ENCODE measurements around the gene DLG3.

DLG3 gene

GRCh38 chrX:70437921-70438665 lies 6.5 kb upstream of the DLG3 start:
- no peak for DNase-seq (ENCODE audit: low read depth, low spot score)

- DNase-seq (ENCODE audit: low read depth, low spot score) = no peak
Observed at GRCh38 chrX:70439016-70439415, 5.6 kb upstream of the DLG3 start.

- DNase-seq (ENCODE audit: low read depth, low spot score) = no peak
Observed at GRCh38 chrX:70442224-70442623, 2.4 kb upstream of the DLG3 start.

GRCh38 chrX:70444946-70445656 lies 466 bp downstream of the DLG3 start:
- DNase-seq (ENCODE audit: low read depth, low spot score) = no peak

- DNase-seq (ENCODE audit: low read depth, low spot score) = no peak
Observed at GRCh38 chrX:70445951-70446350, 1.3 kb downstream of the DLG3 start.

GRCh38 chrX:70446380-70447350 lies 2.0 kb downstream of the DLG3 start:
- DNase-seq (ENCODE audit: low read depth, low spot score) = no peak

- no peak for DNase-seq (ENCODE audit: low read depth, low spot score)
Observed at GRCh38 chrX:70449457-70449966, 4.9 kb downstream of the DLG3 start.

- DNase-seq (ENCODE audit: low read depth, low spot score) = peak; percentile 21
Observed at GRCh38 chrX:70452143-70452733, 7.6 kb downstream of the DLG3 start.

GRCh38 chrX:70453024-70453618 lies 8.5 kb downstream of the DLG3 start:
- DNase-seq (ENCODE audit: low read depth, low spot score) = no peak

- peak; percentile 27 for DNase-seq (ENCODE audit: low read depth, low spot score)
Observed at GRCh38 chrX:70454441-70455365, 10.1 kb downstream of the DLG3 start.

GRCh38 chrX:70455366-70456202 lies 10.9 kb downstream of the DLG3 start:
- DNase-seq (ENCODE audit: low read depth, low spot score) = no peak

- no peak for DNase-seq (ENCODE audit: low read depth, low spot score)
Observed at GRCh38 chrX:70456256-70456655, 11.6 kb downstream of the DLG3 start.

GRCh38 chrX:70461026-70461425 lies 16.4 kb downstream of the DLG3 start:
- no peak for DNase-seq (ENCODE audit: low read depth, low spot score)

GRCh38 chrX:70464051-70464450 lies 19.4 kb downstream of the DLG3 start:
- no peak for DNase-seq (ENCODE audit: low read depth, low spot score)

- no peak for DNase-seq (ENCODE audit: low read depth, low spot score)
Observed at GRCh38 chrX:70466968-70467367, 22.3 kb downstream of the DLG3 start.

GRCh38 chrX:70468709-70469108 lies 24.1 kb downstream of the DLG3 start:
- no peak for DNase-seq (ENCODE audit: low read depth, low spot score)

- no peak for DNase-seq (ENCODE audit: low read depth, low spot score)
Observed at GRCh38 chrX:70470850-70471289, 26.2 kb downstream of the DLG3 start.

GRCh38 chrX:70476166-70476933 lies 31.7 kb downstream of the DLG3 start:
- DNase-seq (ENCODE audit: low read depth, low spot score) = no peak

Data from activated naive CD8-positive, alpha-beta T cell treated with anti-CD3 and anti-CD28 coated beads, Interleukin-2, amount 50 U/mL, for 16 hours (primary cell).